Activated B cell treated with CpG ODN at 0.5 μM for 24 hours (primary cell): ENCODE data around the gene CCDC171. TPM values are rescaled to one million over a fixed set of nuclear protein-coding genes. Genes with fewer than 3 reads are reported as not detected.

Source experiments
- ATAC-seq: fragments of 200-7000 bp; cut with Tn5 transposase; one replicate; pipeline ENCODE4 v1.10.0; 2021; ENCODE audit warnings: low read depth, mild to moderate bottlenecking, moderate library complexity
- CTCF ChIA-PET: fragments of 350-600 bp; sonication (Branson Sonifier 250); formaldehyde crosslinking; loops from one replicate; lab custom pipeline; 2021; ENCODE audit warnings: antibody characterized with exemption; lab: Charles Lee
- POLR2A ChIA-PET: fragments of 350-600 bp; sonication (Branson Sonifier 250); formaldehyde crosslinking; loops from one replicate; lab custom pipeline; 2021; ENCODE audit warnings: antibody characterized with exemption; lab: Charles Lee
- DNase-seq: peaks from one replicate; pipeline ENCODE4 v3.0.0; 2022
- H3K27ac Mint-ChIP-seq: one replicate; pipeline ENCODE4 v1.8.0; 2020; ENCODE audit warnings: mixed read lengths
- H3K27me3 Mint-ChIP-seq: one replicate; pipeline ENCODE4 v1.8.0; 2021; ENCODE audit warnings: mixed read lengths
- H3K36me3 Mint-ChIP-seq: one replicate; pipeline ENCODE4 v1.8.0; 2021; ENCODE audit warnings: low read depth, mixed read lengths
- H3K4me1 Mint-ChIP-seq: one replicate; pipeline ENCODE4 v1.8.0; 2021; ENCODE audit warnings: mixed read lengths
- H3K4me3 Mint-ChIP-seq: one replicate; pipeline ENCODE4 v1.8.0; 2020; ENCODE audit warnings: mild to moderate bottlenecking, mixed read lengths
- H3K9me3 Mint-ChIP-seq: one replicate; pipeline ENCODE4 v1.8.0; 2020; ENCODE audit warnings: mixed read lengths
- CTCF ChIP-seq: fragments of 200-600 bp; IDR thresholded peaks from one replicate; pipeline ENCODE4 v1.8.0; 2022; ENCODE audit warnings: antibody characterized with exemption, mild to moderate bottlenecking
- intact Hi-C: fragments of 100-400 bp; cut with micrococcal nuclease; formaldehyde crosslinking; loops from one replicate; pipeline ENCODE4 v1.15.1; 2024
- total RNA-seq: library from RNA; stranded (reverse); gene quantifications from 2 replicates; pipeline ENCODE4 v1.2.3, GENCODE V29; 2022

Gene CCDC171
- total RNA-seq, 1 donor from 2014 or later, result 3.6 TPM

DNA sequence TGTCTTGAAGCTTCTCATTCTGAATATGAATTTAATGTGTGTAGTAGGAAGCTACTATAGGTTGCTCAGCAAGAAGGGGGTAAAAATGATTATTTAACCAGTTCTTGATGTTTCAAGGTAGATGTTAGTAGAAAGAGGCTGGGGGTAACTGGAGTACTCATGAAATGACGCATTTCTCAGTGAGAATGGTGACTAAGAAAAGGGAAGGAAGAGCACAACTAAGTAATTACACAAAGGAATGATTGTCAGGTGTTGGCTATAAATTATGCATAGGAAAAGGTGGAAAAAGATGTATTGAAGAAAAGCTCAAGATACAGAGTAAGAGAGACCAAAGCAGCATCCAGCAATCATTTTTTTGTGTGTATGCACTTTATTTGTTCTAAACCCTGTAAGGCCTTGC lies 40.6 kb upstream of the CCDC171 start:
- Mint-ChIP-seq H3K27me3 (no peaks in the 10 kb centered on the region), H3K4me1 (peaks cover 44% of the 10 kb centered on the region), H3K9me3 (no peaks in the 10 kb centered on the region), H3K36me3 (peaks cover 19% of the 10 kb centered on the region), H3K4me3 (peak overlapping the region; percentile 24), H3K27ac (peak overlapping the region; percentile 72)
- ChIA-PET CTCF (no interaction called here), POLR2A (interaction anchor here (1.3 to 4.5 kb wide), 5 partner anchors 39 to 208 kb away, joined by 3 to 36 read pairs (median 8); partner anchors contain the start of genes CCDC171, SNAPC3 and TTC39B)
- no peak for TF ChIP-seq CTCF
- intact Hi-C loops, result loop anchor here (5.0 kb wide), 1 partner anchor 285 kb away; no protein-coding TSS in a partner anchor
- no peak for ATAC-seq
- no peak for DNase-seq

DNA sequence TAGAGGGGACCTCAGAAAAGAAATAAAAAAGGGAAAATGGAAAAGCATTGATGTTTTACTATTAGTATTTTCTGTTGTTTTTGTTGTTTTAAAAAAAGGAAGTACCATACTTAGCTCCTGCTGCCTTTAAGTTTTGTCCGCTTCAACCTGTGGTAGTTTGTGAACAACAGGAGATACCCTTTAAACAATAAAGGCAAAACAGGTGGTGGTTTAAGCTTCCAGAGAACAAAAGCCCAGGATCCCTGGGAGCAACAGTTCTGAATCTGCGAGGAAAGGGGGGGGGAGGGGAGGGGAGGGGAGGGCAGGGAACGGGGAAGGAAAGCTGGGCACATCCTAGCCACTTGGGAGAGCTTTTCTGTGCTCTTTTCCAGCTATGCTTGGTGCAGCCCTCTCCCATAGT lies 40.0 kb upstream of the CCDC171 start:
- DNase-seq, result no peak
- POLR2A ChIA-PET, result interaction anchor here (0.9 to 4.5 kb wide), 3 partner anchors 23 to 206 kb away, joined by 3 to 36 read pairs (median 7); partner anchors contain the start of genes CCDC171 and TTC39B
- Mint-ChIP-seq H3K27me3 (no peaks in the 10 kb centered on the region), H3K4me3 (no peak overlapping the region), H3K4me1 (peaks cover 42% of the 10 kb centered on the region), H3K27ac (peak overlapping the region; percentile 72), H3K36me3 (peaks cover 17% of the 10 kb centered on the region), H3K9me3 (no peaks in the 10 kb centered on the region)
- CTCF ChIA-PET, result no interaction called here
- no peak for TF ChIP-seq CTCF
- no peak for ATAC-seq
- intact Hi-C loops, result loop anchor here (5.0 kb wide), 1 partner anchor 286 kb away; no protein-coding TSS in a partner anchor

DNA sequence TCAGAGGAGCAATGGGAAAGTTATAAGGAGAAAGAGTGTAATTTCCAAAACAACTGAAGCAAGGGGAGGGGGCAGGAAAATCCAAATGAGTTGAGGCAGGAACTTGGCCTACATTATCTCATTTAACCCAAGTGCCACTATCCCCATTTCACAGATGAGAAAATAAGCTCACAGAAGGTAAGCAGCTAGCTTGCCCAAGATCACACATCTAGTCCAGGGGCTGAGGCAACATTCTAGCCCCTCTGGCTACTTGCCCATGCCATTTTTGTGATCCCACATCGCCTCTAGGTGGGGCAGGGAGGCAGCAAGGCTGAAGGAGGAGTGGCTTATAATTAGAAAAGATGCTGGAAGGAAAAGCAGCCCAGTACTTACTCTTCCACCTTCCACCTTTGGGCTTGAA lies 39.5 kb upstream of the CCDC171 start:
- peaks cover 38% of the 10 kb centered on the region for H3K4me1 Mint-ChIP-seq
- intact Hi-C loops, result loop anchor here (5.0 kb wide), 1 partner anchor 286 kb away; no protein-coding TSS in a partner anchor
- no peak for DNase-seq

GRCh38 chr9:15519831-15520230 lies 33.0 kb upstream of the CCDC171 start:
- Mint-ChIP-seq H3K4me1 (no peaks in the 10 kb centered on the region), H3K36me3 (no peaks in the 10 kb centered on the region), H3K27me3 (peaks cover 4% of the 10 kb centered on the region), H3K9me3 (no peaks in the 10 kb centered on the region), H3K27ac (no peak overlapping the region), H3K4me3 (no peak overlapping the region)
- CTCF ChIA-PET, result no interaction called here
- POLR2A ChIA-PET, result interaction anchor here (1.2 kb wide), 1 partner anchor 9 kb away, joined by 3 read pairs; the partner anchor contains the start of gene PSIP1
- intact Hi-C loops, result no loop called here
- ATAC-seq, result no peak
- no peak for TF ChIP-seq CTCF
- DNase-seq, result no peak

More for the DNA sequence above, 39.5 kb upstream of the CCDC171 start:
- no peak for TF ChIP-seq CTCF
- peaks cover 13% of the 10 kb centered on the region for H3K36me3 Mint-ChIP-seq
- no peaks in the 10 kb centered on the region for H3K27me3 Mint-ChIP-seq
- no peaks in the 10 kb centered on the region for H3K9me3 Mint-ChIP-seq
- CTCF ChIA-PET, result no interaction called here
- H3K4me3 Mint-ChIP-seq, result no peak overlapping the region
- no peak overlapping the region for H3K27ac Mint-ChIP-seq
- ATAC-seq, result no peak
- POLR2A ChIA-PET, result interaction anchor here (0.9 to 4.5 kb wide), 2 partner anchors 24 to 40 kb away, joined by 7 to 36 read pairs; partner anchors contain the start of gene CCDC171

DNA sequence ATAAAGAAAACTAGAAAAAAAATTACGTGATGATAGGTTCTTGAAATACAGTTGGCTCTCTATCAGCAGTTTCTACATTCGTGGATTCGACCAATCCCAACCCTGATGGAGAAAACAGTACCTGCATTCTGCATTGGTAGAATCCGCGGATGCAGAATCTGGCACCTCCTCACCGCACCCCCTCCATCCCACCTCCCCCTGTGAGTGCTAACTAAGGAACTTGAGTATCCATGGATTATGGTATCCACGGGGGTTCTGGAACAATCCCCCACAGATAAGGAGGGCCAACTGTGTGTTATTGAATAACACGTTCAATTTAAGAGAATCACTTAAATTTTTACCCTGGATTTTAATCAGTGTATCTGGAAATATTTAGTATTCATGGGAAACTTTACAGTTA lies 31.6 kb upstream of the CCDC171 start:
- ATAC-seq (no peak), DNase-seq (no peak)
- Mint-ChIP-seq H3K27me3 (peaks cover 7% of the 10 kb centered on the region), H3K27ac (no peak overlapping the region), H3K36me3 (no peaks in the 10 kb centered on the region), H3K4me1 (no peaks in the 10 kb centered on the region), H3K4me3 (no peak overlapping the region), H3K9me3 (no peaks in the 10 kb centered on the region)
- ChIA-PET CTCF (no interaction called here), POLR2A (no interaction called here)
- no peak for TF ChIP-seq CTCF
- intact Hi-C loops, result no loop called here
